ENCODE results near the gene WDFY3. TPM values are rescaled to one million over a fixed set of nuclear protein-coding genes. Genes with fewer than 3 reads are reported as not detected.

The WDFY3 gene
- total and polyA plus RNA-seq, 2 of the 4 experiments (the other 2 are of a cell fraction) = 12.5 to 58.1 TPM

DNA sequence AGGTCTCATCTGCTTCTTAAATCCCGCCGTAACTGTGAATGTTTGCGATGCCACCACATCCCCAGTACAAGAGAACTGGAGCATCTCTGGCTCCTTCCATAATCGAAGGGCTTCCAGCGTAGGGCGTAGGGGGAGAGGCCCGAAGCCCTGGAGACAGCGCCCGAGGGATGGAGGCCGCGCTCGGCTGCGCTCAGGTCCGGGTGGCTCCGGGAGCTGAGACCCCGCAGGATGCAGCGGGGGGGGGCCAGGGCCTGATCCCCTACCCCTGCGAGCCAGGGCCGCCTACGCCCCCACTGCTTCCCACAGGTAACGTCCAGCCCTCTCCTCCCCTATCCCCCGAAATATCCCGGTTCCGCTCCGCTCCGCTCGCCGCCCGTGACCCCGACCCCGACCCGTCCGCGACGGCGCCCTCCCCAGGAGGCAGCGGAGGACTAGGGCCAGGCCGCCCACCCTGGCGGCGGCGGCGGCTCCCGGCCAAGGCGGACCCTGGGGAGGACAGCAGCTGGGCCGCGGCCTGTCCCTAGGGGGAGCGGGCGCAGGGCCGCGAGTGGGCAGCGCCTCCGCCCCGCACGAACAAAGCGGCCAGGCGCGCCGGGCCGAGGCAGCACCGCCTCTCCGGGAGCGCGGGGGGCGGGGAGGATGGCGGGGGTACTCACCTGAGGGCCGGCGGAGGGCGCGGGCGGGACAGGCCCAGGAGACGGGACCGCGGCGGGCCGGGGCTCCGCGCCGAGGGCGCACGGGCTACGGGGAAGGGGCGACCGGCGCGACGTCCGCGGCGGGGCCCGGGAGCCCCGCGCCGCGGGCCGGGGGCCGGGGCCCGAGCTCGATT is 723 bp downstream of the WDFY3 start:
- Histone ChIP-seq H3K23ac (ENCODE audit: low read depth, low read length) (peak overlapping the region; percentile 91), H4K5ac (ENCODE audit: low read depth, low read length) (peak overlapping the region; percentile 2), H3K27ac (ENCODE audit: insufficient read depth, low read length) (peak overlapping the region; percentile 69), H3K9me3 (ENCODE audit: control insufficient read depth, insufficient read depth, low read length) (no peaks in the 10 kb centered on the region), H3K36me3 (ENCODE audit: control insufficient read depth, insufficient read depth, low read length) (no peaks in the 10 kb centered on the region), H3K4ac (ENCODE audit: low read depth, low read length) (peak overlapping the region; percentile 49), H2BK15ac (ENCODE audit: low read depth, low read length) (no peak overlapping the region), H2BK5ac (ENCODE audit: low read depth, low read length, poor library complexity, severe bottlenecking) (peak overlapping the region; percentile 81), H3K79me1 (ENCODE audit: low read depth in 1 of 2, low read length in 2 of 2) (peaks cover 5 to 25% of the 10 kb centered on the region in 2 experiments; a peak in 2 of 4 replicates), H4K91ac (ENCODE audit: insufficient read depth, low read depth, low read length) (no peak overlapping the region), H3K4me1 (ENCODE audit: control insufficient read depth, insufficient read depth, low read length) (peaks cover 4% of the 10 kb centered on the region; the same call in 1 of the 2 replicates), H3K18ac (ENCODE audit: low read depth, low read length) (0 out of 2 replicates have a peak overlapping the region, but pooled peaks have one; percentile 18), H2BK120ac (ENCODE audit: low read depth, low read length) (no peak overlapping the region), H3K9me1 (ENCODE audit: insufficient read depth, low read length) (no peaks in the 10 kb centered on the region), H3K4me2 (ENCODE audit: low read depth, low read length) (peak overlapping the region; percentile 99), H2BK20ac (ENCODE audit: low read depth, low read length) (no peak overlapping the region), H3K14ac (replicated peaks; ENCODE audit: low read depth, low read length) (peak overlapping the region; percentile 49), H3K56ac (ENCODE audit: extremely low read depth, insufficient read depth, low read length) (peak overlapping the region; percentile 51), H4K8ac (ENCODE audit: low read depth in 2 of 2, low read length in 2 of 2) (peak overlapping the region in 1 of 2 experiments; percentile 56; a peak in 1 of 4 replicates), H3K27me3 (ENCODE audit: control insufficient read depth, insufficient read depth, low read length) (no peaks in the 10 kb centered on the region), H2AK9ac (replicated peaks; ENCODE audit: low read depth, low read length, poor library complexity) (peak overlapping the region; percentile 95), H3K9ac (ENCODE audit: low read depth, low read length) (peak overlapping the region; percentile 90), H2AK5ac (ENCODE audit: low read depth, low read length) (0 out of 2 replicates have a peak overlapping the region, but pooled peaks have one; percentile 23), H3K4me3 (ENCODE audit: insufficient read depth, low read depth, low read length) (peak overlapping the region; percentile 73), H4K20me1 (ENCODE audit: insufficient read depth, low read length) (peaks cover 12% of the 10 kb centered on the region; the same call in 1 of the 2 replicates), H2AFZ (replicated peaks; ENCODE audit: low read length, poor library complexity) (peak overlapping the region; percentile 98)
- BruUV-seq (replicated peaks) = no TSS peak
- dilution Hi-C loops (cut with HindIII; ENCODE audit: low sequenced_read_pairs, unreplicated experiment) = no loop called here
- CTCF ChIA-PET = interaction anchor here (0.7 to 1.7 kb wide), 5 partner anchors 10 to 384 kb away, joined by 3 to 4 read pairs (median 3); no protein-coding TSS in a partner anchor
- DNase-seq (peak; percentile 17), ATAC-seq (ENCODE audit: low read depth) (peak; percentile 58)
- TF ChIP-seq MAZ (IDR thresholded peaks at IDR 0.05; ENCODE audit: borderline replicate concordance, low read depth, low read length) (peak; percentile 28; the same call in 1 of the 2 replicates), CTCF (conservative IDR thresholded peaks at IDR 0.05; ENCODE audit: low read depth, low read length) (0 out of 2 replicates have a peak, but pooled peaks have one; percentile 20), MAFK (IDR thresholded peaks at IDR 0.05; ENCODE audit: low read depth, low read length) (no peak)
- WGBS, 2 experiments (ENCODE audit: extremely low coverage in 2 of 2, insufficient read length in 1 of 2) = 0% methylated on average over 10 of the region's 98 CpGs; no CpG with 5 or more reads in 1 of the 2 experiments
- intact Hi-C loops (cut with micrococcal nuclease) = loop anchor here (5.0 kb wide), 2 partner anchors 158 to 173 kb away; no protein-coding TSS in a partner anchor
- in situ Hi-C loops (cut with MboI; ENCODE audit: low sequenced_read_pairs) = loop anchor here (5.0 kb wide), 1 partner anchor 213 kb away; no protein-coding TSS in a partner anchor
- POLR2A ChIA-PET (ENCODE audit: unreplicated experiment) = no interaction called here
